ENCODE results near the gene ARID3A. TPM values are rescaled to one million over a fixed set of nuclear protein-coding genes. Genes with fewer than 3 reads are reported as not detected.

ARID3A gene
- total and polyA plus RNA-seq, 2 of the 4 experiments (the other 2 are of a cell fraction): 16.0 to 23.1 TPM

GRCh38 chr19:932648-933552 is 7.1 kb downstream of the ARID3A start:
- Histone ChIP-seq H3K4me1 (ENCODE audit: control insufficient read depth, insufficient read depth, low read length) (peaks cover 33% of the 10 kb centered on the region), H2BK15ac (ENCODE audit: low read depth, low read length) (peak overlapping the region; percentile 65; the same call in 1 of the 3 replicates), H3K14ac (replicated peaks; ENCODE audit: low read depth, low read length) (peak overlapping the region; percentile 89), H2AK9ac (replicated peaks; ENCODE audit: low read depth, low read length, poor library complexity) (peak overlapping the region; percentile 99), H4K8ac (ENCODE audit: low read depth in 2 of 2, low read length in 2 of 2) (peak overlapping the region; percentile 94 to 98), H3K36me3 (ENCODE audit: control insufficient read depth, insufficient read depth, low read length) (peaks cover 52% of the 10 kb centered on the region), H3K23ac (ENCODE audit: low read depth, low read length) (peak overlapping the region; percentile 87), H3K9me3 (ENCODE audit: control insufficient read depth, insufficient read depth, low read length) (no peaks in the 10 kb centered on the region), H3K27me3 (ENCODE audit: control insufficient read depth, insufficient read depth, low read length) (no peaks in the 10 kb centered on the region), H2BK5ac (ENCODE audit: low read depth, low read length, poor library complexity, severe bottlenecking) (peak overlapping the region; percentile 98), H2BK120ac (ENCODE audit: low read depth, low read length) (peak overlapping the region; percentile 97), H4K91ac (ENCODE audit: insufficient read depth, low read depth, low read length) (peak overlapping the region; percentile 98), H4K20me1 (ENCODE audit: insufficient read depth, low read length) (peaks cover 30% of the 10 kb centered on the region), H3K4me3 (ENCODE audit: insufficient read depth, low read depth, low read length) (peak overlapping the region; percentile 19; the same call in 1 of the 2 replicates), H2BK20ac (ENCODE audit: low read depth, low read length) (peak overlapping the region; percentile 89), H3K27ac (ENCODE audit: insufficient read depth, low read length) (peak overlapping the region; percentile 98), H4K5ac (ENCODE audit: low read depth, low read length) (peak overlapping the region; percentile 90), H3K18ac (ENCODE audit: low read depth, low read length) (peak overlapping the region; percentile 33), H3K4ac (ENCODE audit: low read depth, low read length) (peak overlapping the region; percentile 99), H3K9ac (ENCODE audit: low read depth, low read length) (peak overlapping the region; percentile 67), H3K4me2 (ENCODE audit: low read depth, low read length) (peak overlapping the region; percentile 48), H3K56ac (ENCODE audit: extremely low read depth, insufficient read depth, low read length) (peak overlapping the region; percentile 64), H2AFZ (replicated peaks; ENCODE audit: low read length, poor library complexity) (peak overlapping the region; percentile 84), H3K9me1 (ENCODE audit: insufficient read depth, low read length) (peaks cover 5% of the 10 kb centered on the region; the same call in 1 of the 2 replicates), H2AK5ac (ENCODE audit: low read depth, low read length) (peak overlapping the region; percentile 99), H3K79me1 (ENCODE audit: low read depth in 1 of 2, low read length in 2 of 2) (peaks cover 19 to 60% of the 10 kb centered on the region in 2 experiments)
- dilution Hi-C loops (cut with HindIII; ENCODE audit: low sequenced_read_pairs, unreplicated experiment) (no loop called here), in situ Hi-C loops (cut with MboI; ENCODE audit: low sequenced_read_pairs) (no loop called here), intact Hi-C loops (cut with micrococcal nuclease) (loop anchor here (2.0 kb wide), 1 partner anchor 30 kb away; no protein-coding TSS in a partner anchor)
- CTCF ChIA-PET: no interaction called here
- DNase-seq (peak; percentile 94), ATAC-seq (ENCODE audit: low read depth) (peak; percentile 95)
- BruUV-seq (replicated peaks): no TSS peak
- POLR2A ChIA-PET (ENCODE audit: unreplicated experiment): interaction anchor here (0.6 to 0.9 kb wide), 3 partner anchors 23 to 270 kb away, joined by 3 to 4 read pairs (median 3); no protein-coding TSS in a partner anchor
- WGBS, 2 experiments (ENCODE audit: extremely low coverage in 2 of 2, insufficient read length in 1 of 2): 13% methylated on average over 24 of the region's 54 CpGs; no CpG with 5 or more reads in 1 of the 2 experiments
- TF ChIP-seq MAZ (IDR thresholded peaks at IDR 0.05; ENCODE audit: borderline replicate concordance, low read depth, low read length) (peak; percentile 85; the same call in 1 of the 2 replicates), POLR2A (IDR thresholded peaks at IDR 0.05; ENCODE audit: low read depth, low read length) (no peak), RFX5 (IDR thresholded peaks at IDR 0.05; ENCODE audit: low read depth, low read length) (no peak), CHD1 (IDR thresholded peaks at IDR 0.05; ENCODE audit: low read depth, low read length) (no peak), RCOR1 (IDR thresholded peaks at IDR 0.05; ENCODE audit: insufficient replicate concordance, low read length) (peak; percentile 83), RAD21 (IDR thresholded peaks at IDR 0.05; ENCODE audit: low read length) (peak; percentile 38), SMC3 (IDR thresholded peaks at IDR 0.05; ENCODE audit: low read depth, low read length) (no peak), CEBPB (IDR thresholded peaks at IDR 0.05; ENCODE audit: low read depth, low read length) (no peak), MAFK (IDR thresholded peaks at IDR 0.05; ENCODE audit: low read depth, low read length) (no peak), MXI1 (IDR thresholded peaks at IDR 0.05; ENCODE audit: borderline replicate concordance, low read depth, low read length) (peak; percentile 77; the same call in 1 of the 2 replicates), NFE2L2 (IDR thresholded peaks at IDR 0.05; ENCODE audit: low read depth, low read length) (no peak)
- TF ChIP-seq, protein P1, sequence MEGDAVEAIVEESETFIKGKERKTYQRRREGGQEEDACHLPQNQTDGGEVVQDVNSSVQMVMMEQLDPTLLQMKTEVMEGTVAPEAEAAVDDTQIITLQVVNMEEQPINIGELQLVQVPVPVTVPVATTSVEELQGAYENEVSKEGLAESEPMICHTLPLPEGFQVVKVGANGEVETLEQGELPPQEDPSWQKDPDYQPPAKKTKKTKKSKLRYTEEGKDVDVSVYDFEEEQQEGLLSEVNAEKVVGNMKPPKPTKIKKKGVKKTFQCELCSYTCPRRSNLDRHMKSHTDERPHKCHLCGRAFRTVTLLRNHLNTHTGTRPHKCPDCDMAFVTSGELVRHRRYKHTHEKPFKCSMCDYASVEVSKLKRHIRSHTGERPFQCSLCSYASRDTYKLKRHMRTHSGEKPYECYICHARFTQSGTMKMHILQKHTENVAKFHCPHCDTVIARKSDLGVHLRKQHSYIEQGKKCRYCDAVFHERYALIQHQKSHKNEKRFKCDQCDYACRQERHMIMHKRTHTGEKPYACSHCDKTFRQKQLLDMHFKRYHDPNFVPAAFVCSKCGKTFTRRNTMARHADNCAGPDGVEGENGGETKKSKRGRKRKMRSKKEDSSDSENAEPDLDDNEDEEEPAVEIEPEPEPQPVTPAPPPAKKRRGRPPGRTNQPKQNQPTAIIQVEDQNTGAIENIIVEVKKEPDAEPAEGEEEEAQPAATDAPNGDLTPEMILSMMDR (conservative IDR thresholded peaks at IDR 0.05; ENCODE audit: low read depth, low read length): peak; percentile 38
- TF ChIP-seq, protein P2, sequence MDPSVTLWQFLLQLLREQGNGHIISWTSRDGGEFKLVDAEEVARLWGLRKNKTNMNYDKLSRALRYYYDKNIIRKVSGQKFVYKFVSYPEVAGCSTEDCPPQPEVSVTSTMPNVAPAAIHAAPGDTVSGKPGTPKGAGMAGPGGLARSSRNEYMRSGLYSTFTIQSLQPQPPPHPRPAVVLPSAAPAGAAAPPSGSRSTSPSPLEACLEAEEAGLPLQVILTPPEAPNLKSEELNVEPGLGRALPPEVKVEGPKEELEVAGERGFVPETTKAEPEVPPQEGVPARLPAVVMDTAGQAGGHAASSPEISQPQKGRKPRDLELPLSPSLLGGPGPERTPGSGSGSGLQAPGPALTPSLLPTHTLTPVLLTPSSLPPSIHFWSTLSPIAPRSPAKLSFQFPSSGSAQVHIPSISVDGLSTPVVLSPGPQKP (IDR thresholded peaks at IDR 0.05; ENCODE audit: borderline replicate concordance, low read depth, low read length): no peak

Measured in IMR-90 (cell line).